22Rv1 (cell line): ENCODE measurements around the gene SLC49A3.

Source experiments
- H3K27ac ChIP-seq: fragments of 450-650 bp; 2 replicates; pipeline ENCODE4 v1.5.1; 2017
- CTCF ChIP-seq: fragments of 450-650 bp; IDR thresholded peaks from 2 replicates; pipeline ENCODE4 v1.5.1; 2017; ENCODE audit warnings: mild to moderate bottlenecking
- ZFX ChIP-seq: fragments of 450-650 bp; IDR thresholded peaks from 2 replicates; pipeline ENCODE4 v1.6.1; 2017; ENCODE audit warnings: antibody characterized with exemption, borderline replicate concordance

SLC49A3 gene

DNA sequence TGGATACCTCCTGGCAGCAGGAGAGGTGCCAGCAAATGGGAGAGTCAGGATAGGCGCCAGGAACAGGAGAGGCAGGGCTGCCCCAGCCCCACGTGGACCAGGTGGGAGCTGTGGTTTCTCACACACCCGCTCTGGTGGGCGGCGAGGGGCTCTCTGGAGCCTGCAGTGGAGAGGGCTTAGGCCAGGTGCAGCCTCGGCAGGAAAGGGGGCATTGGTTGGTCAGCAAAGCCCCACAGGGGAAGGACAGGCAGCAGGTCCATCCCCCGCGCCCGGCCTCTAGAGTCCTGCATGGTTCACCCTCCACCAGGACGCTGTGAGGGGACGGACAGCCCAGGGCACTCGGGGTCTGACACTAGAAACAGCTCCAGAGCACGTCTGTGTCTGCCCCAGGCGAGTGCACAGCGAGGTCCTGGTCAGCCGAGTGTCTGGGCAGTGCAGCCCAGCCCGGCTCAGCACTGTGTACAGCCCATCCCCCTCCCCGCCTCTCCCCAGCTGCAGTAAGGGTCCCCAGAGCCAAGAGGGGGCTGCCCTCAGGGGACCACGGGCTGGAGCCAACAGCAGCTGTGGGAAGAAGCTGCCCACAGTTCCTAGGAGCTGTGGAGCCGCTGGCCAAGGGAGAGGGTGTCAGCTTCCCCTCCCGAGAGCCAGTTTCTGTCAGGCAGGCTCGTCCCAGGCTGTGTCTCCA lies 23.1 kb downstream of the SLC49A3 start:
- H3K27ac ChIP-seq, result no peak overlapping the region
- TF ChIP-seq ZFX (no peak), CTCF (no peak)

- H3K27ac ChIP-seq, result no peak overlapping the region
- TF ChIP-seq CTCF (no peak), ZFX (no peak)
These were observed 23.6 kb downstream of the SLC49A3 start for GRCh38 chr4:665381-665750.

DNA sequence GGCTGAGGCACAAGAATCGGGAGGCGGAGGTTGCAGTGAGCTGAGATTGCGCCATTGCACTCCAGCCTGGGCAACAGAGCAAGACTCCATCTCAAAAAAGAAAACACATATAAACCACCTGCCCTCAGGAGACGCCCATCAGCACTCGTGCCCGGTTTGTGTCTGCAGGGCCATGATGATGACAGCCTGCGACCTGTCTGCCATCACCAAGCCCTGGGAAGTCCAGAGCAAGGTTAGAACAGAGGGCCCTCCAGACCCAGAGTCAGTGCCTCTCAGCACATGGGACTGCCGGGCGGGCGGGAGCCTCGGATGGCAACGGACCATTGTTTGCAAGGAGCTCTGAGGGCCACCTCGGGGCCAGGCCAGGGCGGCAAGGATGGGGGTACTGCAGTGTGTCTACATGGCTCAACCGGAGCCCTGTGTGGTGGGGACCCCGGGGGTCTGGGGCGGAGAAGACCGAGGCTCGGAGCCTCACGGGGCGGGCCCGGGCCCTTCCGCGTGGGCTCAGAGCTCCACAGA lies 24.2 kb downstream of the SLC49A3 start:
- TF ChIP-seq ZFX, result no peak
- no peak for TF ChIP-seq CTCF
- no peak overlapping the region; the same call in 1 of the 2 replicates for H3K27ac ChIP-seq

DNA sequence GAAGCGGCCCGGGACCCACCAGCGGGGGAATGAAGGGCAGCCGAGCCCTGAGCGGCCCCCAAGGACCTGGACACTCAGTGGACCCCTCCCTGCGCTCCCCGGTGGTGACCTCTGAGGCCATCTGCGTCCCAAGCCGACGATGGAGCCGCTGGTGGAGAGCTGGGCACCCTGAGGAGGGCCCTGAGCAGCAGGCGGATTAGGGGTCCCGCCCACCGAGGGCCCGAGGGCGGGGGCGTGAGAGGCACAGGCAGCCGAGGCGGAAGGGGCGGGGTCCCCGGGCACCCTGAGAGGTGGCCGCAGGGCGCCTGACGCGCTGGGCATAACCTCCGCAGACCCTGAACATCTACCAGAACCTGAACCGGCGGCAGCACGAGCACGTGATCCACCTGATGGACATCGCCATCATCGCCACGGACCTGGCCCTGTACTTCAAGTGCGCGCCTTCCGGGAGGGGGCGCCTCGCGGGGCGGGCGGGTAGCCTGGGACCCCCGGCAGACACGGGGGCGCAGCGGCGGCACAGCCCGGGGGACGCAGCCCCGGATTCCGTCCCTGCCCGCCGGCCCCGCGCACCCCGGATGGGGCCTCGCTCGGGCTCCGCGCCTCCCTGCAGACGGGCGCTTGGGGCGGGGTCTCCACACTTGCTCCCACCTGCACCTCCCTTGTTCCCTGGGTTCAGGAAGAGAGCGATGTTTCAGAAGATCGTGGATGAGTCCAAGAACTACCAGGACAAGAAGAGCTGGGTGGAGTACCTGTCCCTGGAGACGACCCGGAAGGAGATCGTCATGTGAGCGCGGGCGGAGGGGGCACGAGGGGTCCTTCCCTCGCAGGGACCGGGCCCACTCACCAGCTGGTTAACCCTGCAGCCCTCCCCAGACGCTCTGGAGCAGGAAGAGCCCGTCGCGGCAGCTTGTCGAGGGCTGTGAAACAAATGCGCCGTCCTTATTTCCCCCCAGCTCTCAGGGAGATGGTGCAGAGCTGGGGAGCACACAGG lies 25.2 kb downstream of the SLC49A3 start:
- TF ChIP-seq CTCF, result peak; percentile 63
- no peak for TF ChIP-seq ZFX
- peak overlapping the region; percentile 76 for H3K27ac ChIP-seq

- H3K27ac ChIP-seq, result peak overlapping the region; percentile 76
- no peak for TF ChIP-seq CTCF
- TF ChIP-seq ZFX, result no peak
These were observed 25.9 kb downstream of the SLC49A3 start for GRCh38 chr4:663046-663437.

GRCh38 chr4:661881-662761 lies 26.8 kb downstream of the SLC49A3 start:
- TF ChIP-seq CTCF, result no peak
- TF ChIP-seq ZFX, result no peak
- H3K27ac ChIP-seq, result no peak overlapping the region
